GM12878 (cell line): Measurements from ENCODE around the gene TMEM11. TPM values are rescaled to one million over a fixed set of nuclear protein-coding genes. Genes with fewer than 3 reads are reported as not detected.

ENCODE experiments used
- ATAC-seq: fragments of 200-7000 bp; cut with Tn5 transposase; 3 replicates; pipeline ENCODE4 v1.9.1; 2020; ENCODE audit warnings: mild to moderate bottlenecking, moderate library complexity
- BruUV-seq: library from RNA; stranded (reverse); fragments of 400-500 nt; replicated peaks from 2 replicates; lab custom pipeline; 2021; lab: Mats Ljungman, UMichigan
- CTCF ChIA-PET: fragments of 300-600 bp; sonication (Branson Sonifier 250); formaldehyde crosslinking; extraction: SDS; loops from one replicate; lab custom pipeline; 2021; ENCODE audit warnings: inconsistent platforms; lab: Yijun Ruan, JAX
- POLR2A ChIA-PET: fragments of 350-600 bp; formaldehyde crosslinking; extraction: SDS; loops from one replicate; lab custom pipeline; 2021; ENCODE audit warnings: inconsistent platforms; lab: Charles Lee
- RAD21 ChIA-PET: fragments of 300-600 bp; sonication (Branson Sonifier 250); formaldehyde crosslinking; loops from one replicate; lab custom pipeline; 2023; ENCODE audit warnings: antibody characterized with exemption; ENCODE audit not compliant: unreplicated experiment; lab: Charles Lee
- SMC1A ChIA-PET: fragments of 300-600 bp; sonication (Branson Sonifier 250); formaldehyde crosslinking; loops from one replicate; lab custom pipeline; 2023; ENCODE audit not compliant: unreplicated experiment, uncharacterized antibody; lab: Charles Lee
- DNase-seq: peaks from one replicate; pipeline ENCODE4 v3.0.0-alpha.2; 2011; ENCODE audit warnings: low read depth, low spot score
- FAIRE-seq: peaks from 3 replicates; lab custom pipeline; 2011; peaks lifted over from hg19 to GRCh38; lab: Jason Lieb, UNC
- H2AFZ ChIP-seq: 2 replicates; pipeline ENCODE4 v1.6.0; 2011; ENCODE audit warnings: low read depth, low read length, control low read depth; ENCODE audit not compliant: control insufficient read depth
- H3K27ac ChIP-seq: 2 replicates; pipeline ENCODE4 v1.5.1; 2011; ENCODE audit warnings: control low read depth; ENCODE audit not compliant: control insufficient read depth, insufficient read depth
- H3K27me3 ChIP-seq, 2 experiments: replicated peaks in 1 of 2; 2 replicates each; pipeline versions ENCODE4 v1.6.0 to v1.6.1; 2011; ENCODE audit warnings: low read length in 1 of 2; ENCODE audit not compliant: control insufficient read depth in 2 of 2, insufficient read depth in 2 of 2
- H3K36me3 ChIP-seq, 2 experiments: 2 replicates each; pipeline ENCODE4 v1.5.1; 2011; ENCODE audit warnings: low read length in 1 of 2; ENCODE audit not compliant: control insufficient read depth in 2 of 2, insufficient read depth in 2 of 2
- H3K4me1 ChIP-seq: 2 replicates; pipeline ENCODE4 v1.6.1; 2011; ENCODE audit warnings: mild to moderate bottlenecking, low read length, moderate library complexity, mixed read lengths; ENCODE audit not compliant: control insufficient read depth, insufficient read depth
- H3K4me2 ChIP-seq: 2 replicates; pipeline ENCODE4 v1.6.0; 2011; ENCODE audit warnings: control low read depth; ENCODE audit not compliant: control insufficient read depth, insufficient read depth
- H3K4me3 ChIP-seq: fragments of 200-600 bp; sonication (generic); 2 replicates; pipeline ENCODE4 v1.5.1; 2016
- H3K79me2 ChIP-seq: 2 replicates; pipeline ENCODE4 v1.6.0; 2011; ENCODE audit warnings: low read length; ENCODE audit not compliant: control insufficient read depth, insufficient read depth
- H3K9ac ChIP-seq: 2 replicates; pipeline ENCODE4 v1.8.0; 2011; ENCODE audit warnings: low read length, control low read depth, mixed read lengths; ENCODE audit not compliant: control insufficient read depth, insufficient read depth
- H3K9me3 ChIP-seq: replicated peaks from 3 replicates; pipeline ENCODE4 v1.5.1; 2011; ENCODE audit warnings: mild to moderate bottlenecking, low read length; ENCODE audit not compliant: control insufficient read depth, insufficient read depth
- H4K20me1 ChIP-seq: 2 replicates; pipeline ENCODE4 v1.6.0; 2011; ENCODE audit not compliant: control insufficient read depth, insufficient read depth
- CBFB ChIP-seq: IDR thresholded peaks from 2 replicates; pipeline ENCODE4 v1.6.1; 2016; ENCODE audit warnings: antibody characterized with exemption, low read depth
- CHD1 ChIP-seq: IDR thresholded peaks from 2 replicates; pipeline ENCODE4 v1.6.1; 2012; ENCODE audit warnings: low read depth, low read length, improper control_type of control experiment
- EED ChIP-seq: sonication (generic); IDR thresholded peaks from 2 replicates; pipeline ENCODE4 v1.6.1; 2016; ENCODE audit warnings: antibody characterized with exemption, low read depth
- FOS ChIP-seq: IDR thresholded peaks from 3 replicates; pipeline ENCODE4 v1.6.1; 2011; ENCODE audit warnings: borderline replicate concordance; ENCODE audit not compliant: insufficient read length; ENCODE audit errors: extremely low read depth
- GABPA ChIP-seq: IDR thresholded peaks from 2 replicates; pipeline ENCODE4 v1.6.1; 2014; ENCODE audit warnings: antibody characterized with exemption, low read depth, mild to moderate bottlenecking, inconsistent platforms
- MTA2 ChIP-seq: fragments of 450-650 bp; IDR thresholded peaks from 2 replicates; pipeline ENCODE4 v1.6.1; 2016; ENCODE audit warnings: low read depth, mild to moderate bottlenecking, moderate library complexity
- PAX5 ChIP-seq: IDR thresholded peaks from 2 replicates; pipeline ENCODE4 v1.6.1; 2011; ENCODE audit warnings: low read depth, low read length, borderline replicate concordance
- RCOR1 ChIP-seq: conservative IDR thresholded peaks from 2 replicates; pipeline ENCODE4 v1.6.1; 2012; ENCODE audit warnings: low read depth, low read length, improper control_type of control experiment
- SIN3A ChIP-seq: IDR thresholded peaks from 2 replicates; pipeline ENCODE4 v1.6.1; 2012; ENCODE audit warnings: low read depth, low read length, improper control_type of control experiment
- SIX5 ChIP-seq: IDR thresholded peaks from 2 replicates; pipeline ENCODE4 v1.6.1; 2011; ENCODE audit warnings: mild to moderate bottlenecking, low read depth, low read length, moderate library complexity; ENCODE audit not compliant: severe bottlenecking
- SRF ChIP-seq, 2 experiments: IDR thresholded peaks; 2 replicates each; pipeline ENCODE4 v1.6.1; 2011; ENCODE audit warnings: low read depth in 2 of 2, low read length in 2 of 2, mild to moderate bottlenecking in 1 of 2, moderate library complexity in 1 of 2
- WGBS: methylation state at CpG from one replicate; pipeline ENCODE4 v1.1.6; 2016; ENCODE audit warnings: low lambda C conversion rate; ENCODE audit not compliant: insufficient replicate concordance, insufficient coverage; ENCODE audit errors: missing lambda C conversion rate; 5-methylcytosine and 5-hydroxymethylcytosine counted together
- in situ Hi-C: fragments of 300-500 bp; cut with MboI; formaldehyde crosslinking; loops from 9 replicates; pipeline ENCODE4 v1.14.3; 2018; ENCODE audit warnings: mixed read lengths
- intact Hi-C: fragments of 100-400 bp; cut with micrococcal nuclease; formaldehyde crosslinking; loops from one replicate; pipeline ENCODE4 v1.14.2; 2022; ENCODE audit not compliant: unreplicated experiment
- polyA plus RNA-seq, 11 experiments: library from polyadenylated mRNA; depleted of rRNA in 4 of 11; unstranded in 6 of 11; stranded (reverse) in 5 of 11; fragments of >200 nt; fragmentation: Nextera tagmentation in 4 of 11; fragmentation: Illumina TruSeq in 1 of 11; extraction: Ambion mirVana in 4 of 11; extraction: Trizol in 1 of 11; gene quantifications; 1 replicate in 1 of 11; 2 replicates in 10 of 11; pipeline versions ENCODE4 v1.2.1 to v1.2.3, GENCODE V29; 2011 to 2016; ENCODE audit warnings: inconsistent platforms in 2 of 11, missing spikeins in 2 of 11, low read depth in 1 of 11
- total RNA-seq, 4 experiments: library from RNA; depleted of rRNA in 3 of 4; stranded (reverse); fragments of >200 nt in 3 of 4; fragmentation: Illumina TruSeq in 1 of 4; extraction: Trizol in 1 of 4; gene quantifications; 2 replicates each; pipeline versions ENCODE4 v1.2.1 to v1.2.3, GENCODE V29; 2013 to 2021

The TMEM11 gene
- total and polyA plus RNA-seq, 10 of the 15 experiments (the other 5 are each of a cell fraction or from before 2014, with no cell fraction given) = 14.4 to 63.4 (median 27.2) TPM

GRCh38 chr17:21183468-21183867 is 30.5 kb downstream of the TMEM11 start:
- WGBS = 76% methylated on average over 5 of the region's 5 CpGs
- Histone ChIP-seq H2AFZ (no peak overlapping the region), H3K4me2 (no peak overlapping the region), H3K4me1 (no peaks in the 10 kb centered on the region), H3K27ac (no peak overlapping the region), H3K9ac (no peak overlapping the region), H3K9me3 (no peaks in the 10 kb centered on the region), H3K79me2 (no peaks in the 10 kb centered on the region), H3K27me3 (no peaks in the 10 kb centered on the region), H4K20me1 (no peaks in the 10 kb centered on the region), H3K36me3 (peaks cover 10 to 12% of the 10 kb centered on the region in 2 experiments; a peak in 3 of 4 replicates), H3K4me3 (no peak overlapping the region)
- intact Hi-C loops = no loop called here
- RAD21 ChIA-PET = no interaction called here
- DNase-seq (no peak), FAIRE-seq (no peak), ATAC-seq (no peak)
- CTCF ChIA-PET = no interaction called here
- POLR2A ChIA-PET = no interaction called here
- no peak for TF ChIP-seq CHD1
- no peak for TF ChIP-seq MTA2
- TF ChIP-seq GABPA = no peak
- no peak for TF ChIP-seq SIN3A
- TF ChIP-seq CBFB = no peak
- no peak for TF ChIP-seq EED
- no peak for TF ChIP-seq RCOR1
- TF ChIP-seq SIX5 = no peak
- TF ChIP-seq PAX5 = no peak
- TF ChIP-seq SRF (IDR thresholded peaks at IDR 0.05; ENCODE audit: low read depth in 2 of 2, low read length in 2 of 2) = no peak
- no peak for TF ChIP-seq FOS
- SMC1A ChIA-PET = no interaction called here
- in situ Hi-C loops = no loop called here
- no TSS peak for BruUV-seq
